Adrenal gland (tissue), 5 donors: ENCODE measurements around the gene SMIM1.

Experiments used
- POLR2A ChIP-seq, 2 donors: fragments of 450-650 bp; IDR thresholded peaks; one replicate each; pipeline ENCODE4 v1.6.1; 2017; ENCODE audit warnings: antibody characterized with exemption in 2 of 2, mild to moderate bottlenecking in 2 of 2, moderate library complexity in 1 of 2
- TF ChIP-seq, protein P1 (sequence below), 6 experiments: fragments of 450-650 bp in 4 of 6; fragments of 200-600 bp in 2 of 6; sonication (generic) in 1 of 6; IDR thresholded peaks; 1 replicate in 5 of 6; 2 replicates in 1 of 6; pipeline versions ENCODE4 v1.5.1 to v1.8.0; 2016 to 2021; ENCODE audit warnings: antibody characterized with exemption in 6 of 6, mild to moderate bottlenecking in 2 of 6, moderate library complexity in 1 of 6
- donor health status: DM: no; HTN: no; CAD: no.

DNA sequence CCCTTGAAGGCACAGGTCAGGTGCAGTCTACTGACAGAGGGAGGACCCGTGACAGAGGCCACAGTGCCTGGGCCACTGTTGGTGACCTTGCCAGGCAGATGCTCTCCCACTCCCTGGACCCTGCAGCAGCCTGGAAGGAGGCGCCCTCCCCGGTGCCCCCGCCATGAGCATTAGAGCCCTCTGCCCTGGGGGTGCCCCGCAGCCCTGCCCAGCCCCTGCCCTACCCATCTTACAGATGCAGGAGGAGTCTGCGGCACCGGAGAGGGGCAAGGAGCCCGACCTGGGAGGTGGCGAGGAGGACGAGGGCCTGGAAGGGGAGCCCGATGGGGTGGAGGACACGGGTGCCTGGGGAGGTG is 9.7 kb upstream of the SMIM1 start:
- TF ChIP-seq, protein P1, sequence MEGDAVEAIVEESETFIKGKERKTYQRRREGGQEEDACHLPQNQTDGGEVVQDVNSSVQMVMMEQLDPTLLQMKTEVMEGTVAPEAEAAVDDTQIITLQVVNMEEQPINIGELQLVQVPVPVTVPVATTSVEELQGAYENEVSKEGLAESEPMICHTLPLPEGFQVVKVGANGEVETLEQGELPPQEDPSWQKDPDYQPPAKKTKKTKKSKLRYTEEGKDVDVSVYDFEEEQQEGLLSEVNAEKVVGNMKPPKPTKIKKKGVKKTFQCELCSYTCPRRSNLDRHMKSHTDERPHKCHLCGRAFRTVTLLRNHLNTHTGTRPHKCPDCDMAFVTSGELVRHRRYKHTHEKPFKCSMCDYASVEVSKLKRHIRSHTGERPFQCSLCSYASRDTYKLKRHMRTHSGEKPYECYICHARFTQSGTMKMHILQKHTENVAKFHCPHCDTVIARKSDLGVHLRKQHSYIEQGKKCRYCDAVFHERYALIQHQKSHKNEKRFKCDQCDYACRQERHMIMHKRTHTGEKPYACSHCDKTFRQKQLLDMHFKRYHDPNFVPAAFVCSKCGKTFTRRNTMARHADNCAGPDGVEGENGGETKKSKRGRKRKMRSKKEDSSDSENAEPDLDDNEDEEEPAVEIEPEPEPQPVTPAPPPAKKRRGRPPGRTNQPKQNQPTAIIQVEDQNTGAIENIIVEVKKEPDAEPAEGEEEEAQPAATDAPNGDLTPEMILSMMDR (IDR thresholded peaks at IDR 0.05): no peak
- no peak for TF ChIP-seq POLR2A (IDR thresholded peaks at IDR 0.05)
